Endothelial cell of umbilical vein (primary cell): Measurements from ENCODE around the gene PTK6. TPM values are rescaled to one million over a fixed set of nuclear protein-coding genes. Genes with fewer than 3 reads are reported as not detected.

Experiments used
- BruUV-seq: library from RNA; stranded (reverse); fragments of 400-500 nt; replicated peaks from 2 replicates; lab custom pipeline; 2021; lab: Mats Ljungman, UMichigan
- CTCF ChIA-PET: fragments of 300-600, 350-600 bp; sonication (Branson Sonifier 250); formaldehyde crosslinking; loops from one replicate; lab custom pipeline; 2021; ENCODE audit warnings: antibody characterized with exemption, inconsistent platforms; lab: Charles Lee
- POLR2A ChIA-PET: fragments of 300-600, 350-600 bp; sonication (Branson Sonifier 250); formaldehyde crosslinking; loops from one replicate; lab custom pipeline; 2021; ENCODE audit warnings: antibody characterized with exemption, inconsistent platforms; lab: Charles Lee
- DNase-seq: peaks from one replicate; pipeline ENCODE4 v3.0.0-alpha.2; 2011; ENCODE audit warnings: low read depth, low spot score
- FAIRE-seq: peaks from 2 replicates; lab custom pipeline; 2011; peaks lifted over from hg19 to GRCh38; lab: Jason Lieb, UNC
- H2AFZ ChIP-seq: 2 replicates; pipeline ENCODE4 v1.6.0; 2012; ENCODE audit warnings: low read depth, low read length, control low read depth, inconsistent platforms
- H3K27ac ChIP-seq: 2 replicates; pipeline ENCODE4 v1.5.1; 2011; ENCODE audit warnings: low read depth, mild to moderate bottlenecking, control low read depth, low read length, moderate library complexity; ENCODE audit not compliant: insufficient read depth
- H3K27me3 ChIP-seq, 2 experiments: 2 replicates each; pipeline versions ENCODE4 v1.6.0 to v1.6.1; 2011; ENCODE audit warnings: low read length in 2 of 2, mixed read lengths in 1 of 2; ENCODE audit not compliant: control insufficient read depth in 2 of 2, insufficient read depth in 2 of 2
- H3K36me3 ChIP-seq, 2 experiments: 2 replicates in 1 of 2; 3 replicates in 1 of 2; pipeline ENCODE4 v1.5.1; 2011; ENCODE audit warnings: low read length in 2 of 2, mild to moderate bottlenecking in 1 of 2, moderate library complexity in 1 of 2; ENCODE audit not compliant: control insufficient read depth in 2 of 2, insufficient read depth in 2 of 2; ENCODE audit errors: extremely low read depth in 1 of 2
- H3K4me1 ChIP-seq: 3 replicates; pipeline ENCODE4 v1.5.1; 2011; ENCODE audit warnings: mild to moderate bottlenecking, low read length; ENCODE audit not compliant: control insufficient read depth, insufficient read depth; ENCODE audit errors: extremely low read depth
- H3K4me2 ChIP-seq: 2 replicates; pipeline ENCODE4 v1.6.1; 2011; ENCODE audit warnings: low read length, control low read depth, mixed read lengths; ENCODE audit not compliant: insufficient read depth
- H3K4me3 ChIP-seq, 3 experiments: fragments of 200-600 bp in 1 of 3; sonication (generic), shearing (Covaris generic) in 1 of 3; replicated peaks in 1 of 3; 2 replicates each; pipeline ENCODE4 v1.5.1; 2011 to 2016; ENCODE audit warnings: control low read depth in 3 of 3, low read length in 3 of 3, mild to moderate bottlenecking in 2 of 3, inconsistent platforms in 1 of 3, low read depth in 1 of 3, moderate library complexity in 1 of 3; ENCODE audit not compliant: insufficient read depth in 1 of 3
- H3K79me2 ChIP-seq: 2 replicates; pipeline ENCODE4 v1.6.0; 2012; ENCODE audit warnings: low read length, inconsistent platforms; ENCODE audit not compliant: control insufficient read depth, insufficient read depth
- H3K9ac ChIP-seq: replicated peaks from 2 replicates; pipeline ENCODE3; 2011; ENCODE audit warnings: low read length, control low read depth; ENCODE audit not compliant: insufficient read depth; ENCODE audit errors: extremely low read depth
- H3K9me1 ChIP-seq: replicated peaks from 3 replicates; pipeline ENCODE4 v1.6.0; 2011; ENCODE audit warnings: mild to moderate bottlenecking, low read length; ENCODE audit not compliant: control insufficient read depth, insufficient read depth; ENCODE audit errors: extremely low read depth
- H3K9me3 ChIP-seq: replicated peaks from 2 replicates; pipeline ENCODE4 v1.5.1; 2012; ENCODE audit warnings: low read length, inconsistent platforms; ENCODE audit not compliant: control insufficient read depth, insufficient read depth
- H4K20me1 ChIP-seq: replicated peaks from 2 replicates; pipeline ENCODE3; 2011; ENCODE audit warnings: mild to moderate bottlenecking, low read length; ENCODE audit not compliant: control insufficient read depth, insufficient read depth; ENCODE audit errors: extremely low read depth
- EZH2 ChIP-seq: IDR thresholded peaks from 2 replicates; pipeline ENCODE4 v1.6.1; 2012; ENCODE audit warnings: borderline replicate concordance, low read depth, mild to moderate bottlenecking, moderate library complexity, low read length, inconsistent platforms; ENCODE audit not compliant: severe bottlenecking
- FOS ChIP-seq: IDR thresholded peaks from 2 replicates; pipeline ENCODE4 v1.6.1; 2011; ENCODE audit warnings: mild to moderate bottlenecking, low read length, moderate library complexity, borderline replicate concordance; ENCODE audit not compliant: insufficient read depth
- GATA2 ChIP-seq: IDR thresholded peaks from 2 replicates; pipeline ENCODE4 v1.7.0; 2011; ENCODE audit warnings: low read depth, mild to moderate bottlenecking, moderate library complexity, mixed read lengths, low read length; ENCODE audit not compliant: insufficient read length, insufficient read depth
- JUN ChIP-seq: IDR thresholded peaks from 2 replicates; pipeline ENCODE4 v1.6.1; 2011; ENCODE audit warnings: borderline replicate concordance, low read depth; ENCODE audit not compliant: insufficient read length, insufficient read depth
- MYC ChIP-seq: IDR thresholded peaks from one replicate; pipeline ENCODE4 v1.6.1; 2011; ENCODE audit warnings: mild to moderate bottlenecking, low read depth, low read length
- POLR2A ChIP-seq: IDR thresholded peaks from 2 replicates; pipeline ENCODE4 v1.6.1; 2012; ENCODE audit warnings: low read depth, mild to moderate bottlenecking, control low read depth, low read length
- POLR2AphosphoS5 ChIP-seq: IDR thresholded peaks from 2 replicates; pipeline ENCODE4 v1.6.1; 2012; ENCODE audit warnings: low read depth, mild to moderate bottlenecking, control low read depth, low read length, moderate library complexity; ENCODE audit not compliant: insufficient read depth
- dilution Hi-C: fragments of 300-500 bp; cut with MboI; formaldehyde crosslinking; loops from one replicate; pipeline ENCODE4 v1.15.0; 2019; ENCODE audit warnings: low sequenced_read_pairs; ENCODE audit not compliant: extremely low pct_ligation_motif_present
- intact Hi-C: fragments of 100-400 bp; cut with micrococcal nuclease; formaldehyde crosslinking; loops from one replicate; pipeline ENCODE4 v1.10.0; 2022
- polyA plus RNA-seq, 4 experiments: library from polyadenylated mRNA; depleted of rRNA in 3 of 4; stranded (reverse) in 3 of 4; unstranded in 1 of 4; fragments of >200 nt; gene quantifications; 2 replicates each; pipeline versions ENCODE4 v1.2.1 to v1.2.3, GENCODE V29; 2011 to 2012; ENCODE audit warnings: missing spikeins in 1 of 4
- total RNA-seq: library from RNA; stranded (reverse); gene quantifications from 2 replicates; pipeline ENCODE4 v1.2.3, GENCODE V29; 2021
- TF ChIP-seq, protein P1 (sequence below): IDR thresholded peaks from 2 replicates; pipeline ENCODE4 v1.6.1; 2011; ENCODE audit not compliant: insufficient read depth, insufficient read length
- TF ChIP-seq, protein P2 (sequence below), 2 donors: IDR thresholded peaks; 1 replicate in 1 of 2; 2 replicates in 1 of 2; pipeline ENCODE4 v1.5.1; 2011; ENCODE audit warnings: low read length in 2 of 2, mild to moderate bottlenecking in 2 of 2, moderate library complexity in 2 of 2, control low read depth in 1 of 2, inconsistent platforms in 1 of 2, low read depth in 1 of 2; ENCODE audit not compliant: insufficient read depth in 1 of 2; ENCODE audit errors: extremely low read depth in 1 of 2

The PTK6 gene
- total and polyA plus RNA-seq, 2 donors (not counting 3 experiments of a cell fraction or from before 2014, with no cell fraction given): 0.18 TPM; not detected in 1

DNA sequence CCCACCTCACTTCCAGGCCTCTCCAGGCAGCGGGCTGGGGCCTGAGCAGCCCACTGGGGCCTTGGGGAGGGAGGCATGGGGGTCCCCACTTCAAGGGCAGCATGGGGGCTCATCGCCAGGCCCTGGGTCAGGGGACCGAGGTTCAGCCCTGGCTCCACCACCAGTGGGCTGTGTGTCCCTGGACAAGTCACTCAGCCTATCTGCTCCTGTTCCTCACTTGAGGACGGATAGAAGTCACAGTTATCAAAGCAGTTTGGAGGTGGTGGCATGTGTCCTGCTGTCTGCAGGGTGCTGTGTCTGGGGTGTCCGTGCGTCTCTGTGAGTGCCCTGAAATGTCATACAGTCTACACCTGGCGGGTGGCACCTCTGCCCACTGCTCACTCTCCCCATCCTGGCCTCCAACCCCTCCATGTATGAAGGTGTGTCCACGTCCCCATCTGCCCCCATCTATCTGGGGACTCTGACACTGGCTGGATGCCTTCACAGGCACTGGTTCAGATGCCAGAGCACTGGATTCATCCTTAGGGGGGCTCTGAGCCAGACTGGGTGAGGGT, 41.9 kb downstream of the PTK6 start:
- Histone ChIP-seq H3K79me2 (no peaks in the 10 kb centered on the region), H3K9ac (no peak overlapping the region), H3K27me3 (no peaks in the 10 kb centered on the region), H3K9me1 (no peaks in the 10 kb centered on the region), H3K36me3 (no peaks in the 10 kb centered on the region), H3K9me3 (no peaks in the 10 kb centered on the region), H3K4me3 (no peak overlapping the region), H3K27ac (no peak overlapping the region), H3K4me1 (no peaks in the 10 kb centered on the region), H4K20me1 (no peaks in the 10 kb centered on the region), H3K4me2 (no peak overlapping the region), H2AFZ (no peak overlapping the region)
- dilution Hi-C loops (no loop called here), intact Hi-C loops (no loop called here)
- TF ChIP-seq MYC (no peak), JUN (no peak), FOS (no peak), EZH2 (no peak), GATA2 (no peak), POLR2AphosphoS5 (no peak), POLR2A (no peak)
- TF ChIP-seq, protein P1, sequence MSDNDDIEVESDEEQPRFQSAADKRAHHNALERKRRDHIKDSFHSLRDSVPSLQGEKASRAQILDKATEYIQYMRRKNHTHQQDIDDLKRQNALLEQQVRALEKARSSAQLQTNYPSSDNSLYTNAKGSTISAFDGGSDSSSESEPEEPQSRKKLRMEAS: no peak
- TF ChIP-seq, protein P2, sequence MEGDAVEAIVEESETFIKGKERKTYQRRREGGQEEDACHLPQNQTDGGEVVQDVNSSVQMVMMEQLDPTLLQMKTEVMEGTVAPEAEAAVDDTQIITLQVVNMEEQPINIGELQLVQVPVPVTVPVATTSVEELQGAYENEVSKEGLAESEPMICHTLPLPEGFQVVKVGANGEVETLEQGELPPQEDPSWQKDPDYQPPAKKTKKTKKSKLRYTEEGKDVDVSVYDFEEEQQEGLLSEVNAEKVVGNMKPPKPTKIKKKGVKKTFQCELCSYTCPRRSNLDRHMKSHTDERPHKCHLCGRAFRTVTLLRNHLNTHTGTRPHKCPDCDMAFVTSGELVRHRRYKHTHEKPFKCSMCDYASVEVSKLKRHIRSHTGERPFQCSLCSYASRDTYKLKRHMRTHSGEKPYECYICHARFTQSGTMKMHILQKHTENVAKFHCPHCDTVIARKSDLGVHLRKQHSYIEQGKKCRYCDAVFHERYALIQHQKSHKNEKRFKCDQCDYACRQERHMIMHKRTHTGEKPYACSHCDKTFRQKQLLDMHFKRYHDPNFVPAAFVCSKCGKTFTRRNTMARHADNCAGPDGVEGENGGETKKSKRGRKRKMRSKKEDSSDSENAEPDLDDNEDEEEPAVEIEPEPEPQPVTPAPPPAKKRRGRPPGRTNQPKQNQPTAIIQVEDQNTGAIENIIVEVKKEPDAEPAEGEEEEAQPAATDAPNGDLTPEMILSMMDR (IDR thresholded peaks at IDR 0.05; ENCODE audit: extremely low read depth in 1 of 2, insufficient read depth in 1 of 2, low read depth in 1 of 2, low read length in 2 of 2): no peak
- no peak for DNase-seq
- ChIA-PET CTCF (interaction anchor here (1.0 to 2.5 kb wide), 14 partner anchors 10 to 485 kb away, joined by 3 to 30 read pairs (median 7); partner anchors contain the start of genes ARFGAP1, HELZ2, PPDPF and PTK6), POLR2A (no interaction called here)
- no peak for FAIRE-seq
- BruUV-seq: no TSS peak
